ENCODE measurements around the gene UQCRC2.
A peak's percentile ranks its signal among the peaks of the same experiment; 100 is the strongest.
"Not testable (repeated sequence)": the region's sequence is repeated elsewhere in the genome, so short reads cannot be mapped to it uniquely, and the experiment has no call there.

UQCRC2 gene

GRCh38 chr16:21982108-21982507 is 28.9 kb downstream of the UQCRC2 start:
- DNase-seq (ENCODE audit: low read depth) = no peak

DNA sequence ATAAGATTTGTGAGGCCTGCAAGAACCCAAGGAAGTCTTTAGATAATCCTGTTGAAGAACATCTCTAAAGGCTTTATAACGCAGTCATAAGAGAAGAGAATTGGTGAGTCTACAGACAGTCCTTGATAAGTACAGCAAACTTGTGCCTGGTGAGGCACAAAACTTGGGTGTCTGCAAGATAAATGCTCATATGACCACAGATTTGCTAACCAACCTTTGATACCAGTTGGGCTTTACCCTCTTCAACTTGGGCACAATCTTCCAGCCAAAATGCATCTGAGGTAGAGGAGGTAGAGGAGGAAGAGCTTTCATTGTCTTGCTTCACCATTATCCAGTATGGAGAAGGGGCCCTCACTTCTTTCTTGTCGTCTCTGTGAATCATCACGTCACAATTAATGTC is 30.9 kb downstream of the UQCRC2 start:
- no peak for DNase-seq (ENCODE audit: low read depth)

DNA sequence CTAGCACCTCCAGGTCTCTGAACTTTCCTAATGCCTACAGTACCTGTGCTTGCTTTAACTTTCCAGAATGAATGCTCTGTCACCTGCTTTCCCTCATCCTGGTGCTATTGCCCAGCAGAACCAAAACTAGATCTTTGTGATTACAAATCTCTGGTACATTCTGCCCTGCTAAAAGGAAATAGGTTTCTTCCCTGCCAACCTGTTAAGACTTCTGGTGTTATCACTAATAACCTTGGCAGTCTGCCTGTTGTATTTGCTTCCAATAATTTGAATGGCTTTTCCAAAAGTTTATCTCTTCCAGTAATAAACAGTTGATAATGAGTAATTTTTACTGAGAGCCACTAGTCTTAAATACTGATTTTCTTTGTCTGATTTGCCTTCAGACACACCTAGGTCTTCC is 32.4 kb downstream of the UQCRC2 start:
- no peak for DNase-seq (ENCODE audit: low read depth)

GRCh38 chr16:21986692-21987246 is 33.6 kb downstream of the UQCRC2 start:
- peak; percentile 67 for DNase-seq (ENCODE audit: low read depth)

DNA sequence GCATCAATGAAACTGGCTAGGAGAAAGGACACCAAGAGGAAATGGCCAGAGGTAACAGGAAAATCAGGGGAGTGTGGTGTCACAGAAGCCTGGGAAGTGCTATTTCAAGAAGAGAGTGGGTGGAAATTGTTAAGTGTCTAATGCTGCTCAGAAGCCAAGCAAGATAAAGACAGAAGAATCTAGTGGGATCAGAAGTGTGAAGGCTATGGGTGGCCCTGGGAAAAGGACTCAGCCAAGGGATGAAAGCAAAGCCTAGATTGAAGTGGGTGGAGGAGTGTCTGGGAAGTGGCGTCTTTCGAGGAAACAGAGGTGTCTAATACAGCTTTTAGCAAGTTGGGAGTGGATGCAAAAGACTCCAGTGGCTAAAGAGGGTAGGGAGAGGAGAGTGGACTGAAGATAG is 34.3 kb downstream of the UQCRC2 start:
- DNase-seq (ENCODE audit: low read depth) = no peak

GRCh38 chr16:21989133-21989532 is 36.0 kb downstream of the UQCRC2 start:
- DNase-seq (ENCODE audit: low read depth) = peak; percentile 56

GRCh38 chr16:21989751-21990150 is 36.6 kb downstream of the UQCRC2 start:
- DNase-seq (ENCODE audit: low read depth) = no peak

DNA sequence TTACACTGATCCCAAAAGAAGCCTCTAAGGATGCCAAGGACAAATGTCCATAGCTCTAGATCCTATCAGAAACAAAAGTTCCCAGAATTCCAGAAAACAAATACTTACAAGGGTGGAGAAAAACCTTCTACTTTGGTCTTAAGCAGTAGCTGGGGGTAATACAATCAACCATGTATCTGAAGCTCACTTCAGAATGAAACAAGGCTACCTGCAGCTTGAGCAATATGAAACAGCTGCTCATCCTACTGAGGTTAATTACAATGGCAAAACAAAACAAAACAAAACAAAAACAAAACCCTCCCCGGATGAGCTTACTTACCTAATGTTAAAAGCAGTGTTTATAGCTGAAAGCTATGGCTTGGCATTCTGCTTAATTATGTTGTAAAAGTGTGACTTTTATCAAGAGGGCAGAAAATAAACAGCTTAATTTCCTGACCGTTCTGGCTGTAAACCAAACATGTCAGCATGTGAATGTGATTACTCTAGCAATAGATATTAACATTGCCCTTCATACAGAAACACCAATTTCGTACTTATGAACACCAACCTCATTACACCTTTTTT is 37.3 kb downstream of the UQCRC2 start:
- no peak for DNase-seq (ENCODE audit: low read depth)

- no peak for DNase-seq (ENCODE audit: low read depth)
Observed at GRCh38 chr16:21991621-21992020, 38.5 kb downstream of the UQCRC2 start.

DNA sequence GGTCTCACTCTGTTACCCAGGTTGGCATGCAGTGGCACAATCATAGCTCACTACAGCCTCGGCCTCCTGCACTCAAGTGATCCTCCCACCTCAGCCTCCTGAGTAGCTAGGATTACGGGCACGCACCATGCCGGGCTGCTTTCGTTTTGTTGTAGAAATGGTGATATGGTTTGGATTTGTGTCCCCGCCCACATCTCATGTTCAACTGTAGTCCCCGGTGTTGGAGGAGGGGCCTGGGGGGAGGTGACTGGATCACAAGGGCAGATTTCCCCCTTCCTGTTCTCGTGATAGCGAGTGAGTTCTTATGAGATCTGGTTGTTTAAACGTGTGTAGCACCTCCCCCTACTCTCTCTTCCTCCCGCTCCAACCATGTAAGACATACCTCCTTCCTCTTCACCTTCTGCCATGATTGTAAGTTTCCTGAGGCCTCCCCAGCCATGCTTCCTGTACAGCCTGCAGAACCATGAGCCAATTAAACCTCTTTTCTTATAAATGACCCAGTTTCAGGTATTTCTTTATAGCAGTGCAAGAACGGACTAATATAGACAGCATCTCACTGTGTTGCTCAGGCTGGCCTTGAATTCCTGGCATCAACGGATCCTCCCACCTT is 41.8 kb downstream of the UQCRC2 start:
- DNase-seq (ENCODE audit: low read depth) = no peak

DNA sequence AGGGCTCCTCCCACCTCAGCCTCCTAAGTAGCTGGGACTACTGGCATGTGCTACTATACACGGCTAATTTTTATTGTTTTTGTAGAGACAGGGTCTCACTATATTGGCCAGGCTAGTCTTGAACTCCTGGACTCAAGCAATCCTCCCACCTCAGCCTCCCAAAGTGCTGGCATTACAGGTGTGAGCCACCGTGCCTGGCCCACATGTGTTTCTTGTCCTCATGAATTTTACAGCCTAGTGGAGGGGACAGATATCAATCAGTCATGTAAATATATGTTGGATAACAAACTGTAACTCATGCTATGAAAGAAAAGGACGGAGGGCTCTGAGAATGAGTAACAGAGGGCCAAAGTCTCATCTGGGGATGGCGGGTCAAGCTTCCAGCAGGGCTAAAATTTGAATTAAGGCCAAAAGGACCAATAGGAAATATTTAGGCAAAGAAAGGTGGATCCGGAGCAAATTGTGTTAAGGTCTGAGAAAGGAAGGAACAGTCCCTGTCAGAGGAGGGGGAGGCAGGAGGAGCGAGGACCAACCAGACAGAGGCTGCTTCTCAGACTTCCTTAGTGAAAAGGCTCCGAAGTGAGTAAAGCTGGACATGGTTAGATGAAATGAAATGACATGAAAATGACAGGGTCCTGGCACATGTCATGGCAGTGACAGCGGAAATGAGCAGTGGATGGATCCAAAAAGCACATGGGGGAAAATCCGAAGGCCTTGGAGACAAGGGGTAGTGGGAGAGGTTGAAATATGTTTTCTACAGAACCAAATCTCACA is 43.9 kb downstream of the UQCRC2 start:
- DNase-seq (ENCODE audit: low read depth) = no peak

DNA sequence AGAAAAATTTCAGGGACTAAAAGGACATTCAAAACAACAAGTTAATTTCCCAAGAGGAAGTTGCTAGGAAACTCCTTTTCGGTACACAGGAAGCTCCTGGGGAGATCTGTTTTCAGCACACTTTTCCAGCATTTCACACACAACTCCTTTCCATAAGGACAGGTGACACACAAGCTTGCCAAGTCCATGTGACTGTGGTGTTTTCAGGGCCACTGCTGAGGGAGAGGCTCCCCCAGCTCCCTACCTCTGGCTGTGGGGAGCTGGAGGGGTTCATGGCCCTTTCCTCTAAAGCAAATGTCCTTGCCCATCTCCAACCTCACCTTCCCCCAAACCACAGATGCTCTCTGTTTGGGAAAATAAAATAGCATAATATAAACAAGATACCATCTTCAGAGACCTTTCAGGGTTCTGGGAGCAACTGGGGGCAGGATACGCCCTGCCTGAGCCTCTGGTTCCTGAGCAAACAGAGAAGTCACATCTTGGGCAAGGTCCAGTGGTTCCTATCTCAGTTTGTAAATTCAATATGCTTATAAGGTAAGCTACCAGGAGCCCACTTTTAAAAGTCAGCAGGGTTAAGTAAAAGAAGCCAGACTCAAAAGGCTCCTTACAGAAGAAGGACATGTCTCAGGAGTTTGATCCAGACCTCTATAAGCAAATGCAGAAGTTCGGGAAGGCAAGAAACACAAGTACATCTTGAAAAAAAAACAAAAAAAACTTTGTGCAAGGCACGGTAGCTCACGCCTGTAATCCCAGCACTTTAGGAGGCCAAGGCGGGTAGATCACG is 44.7 kb downstream of the UQCRC2 start:
- DNase-seq (ENCODE audit: low read depth) = no peak

DNA sequence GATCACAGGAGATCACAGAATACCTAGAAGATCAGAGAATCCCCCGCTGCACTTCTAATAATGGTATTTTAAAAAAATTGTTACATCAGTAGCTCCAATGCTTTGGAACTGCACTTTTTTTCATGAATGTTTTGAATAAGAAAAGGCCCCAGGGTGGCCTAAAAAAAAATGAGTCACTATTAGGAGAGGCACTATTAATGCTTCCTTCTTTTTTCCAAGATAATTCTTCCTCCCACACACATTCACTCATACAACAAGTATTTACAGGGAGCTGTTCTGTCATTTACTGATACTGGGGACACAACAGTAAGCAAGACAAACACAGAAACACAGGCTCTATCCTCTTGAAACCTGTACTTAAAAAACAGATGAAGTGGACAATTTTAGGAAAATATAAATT is 48.4 kb downstream of the UQCRC2 start:
- DNase-seq (ENCODE audit: low read depth) = peak; percentile 27

GRCh38 chr16:22002047-22002446 is 48.9 kb downstream of the UQCRC2 start:
- not testable (repeated sequence) for DNase-seq (ENCODE audit: low read depth)

DNA sequence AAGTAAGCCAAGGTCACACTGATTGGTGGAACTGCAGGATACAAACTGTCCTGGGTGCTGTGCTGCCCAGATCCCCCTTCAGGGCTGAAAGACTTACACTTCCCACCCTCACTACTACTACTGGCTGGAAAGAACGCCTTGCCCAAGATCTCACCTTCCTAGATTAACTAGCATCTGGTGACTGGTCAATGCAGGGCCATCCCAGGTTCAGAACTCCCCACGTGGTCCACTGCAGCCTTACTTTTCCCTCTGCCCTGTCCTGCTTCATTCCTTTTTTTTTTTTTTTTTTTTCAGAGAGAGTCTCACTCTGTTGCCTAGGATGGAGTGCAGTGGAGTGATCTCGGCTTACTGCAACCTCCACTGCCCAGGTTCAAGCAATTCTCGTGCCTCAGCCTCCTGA is 50.0 kb downstream of the UQCRC2 start:
- DNase-seq (ENCODE audit: low read depth) = no peak

DNA sequence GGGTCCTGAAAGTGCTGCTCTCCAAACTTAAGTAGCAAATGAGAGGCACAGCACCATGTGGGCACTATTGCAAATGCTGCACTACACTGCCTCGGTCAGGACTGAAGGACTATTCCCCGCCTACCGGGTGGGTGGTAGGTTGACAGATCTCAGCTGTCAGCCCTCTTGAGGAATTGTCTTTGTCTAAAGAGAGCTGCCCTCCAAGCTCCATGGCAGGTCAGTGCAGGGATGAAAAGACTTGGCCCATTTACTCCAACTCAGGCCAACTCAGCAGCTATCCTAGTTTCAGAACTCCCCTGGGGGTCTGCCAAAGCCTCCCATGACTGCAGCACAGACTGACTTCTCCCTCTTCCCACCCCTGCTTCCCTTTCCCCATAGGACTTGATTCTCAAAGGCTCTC is 51.2 kb downstream of the UQCRC2 start:
- no peak for DNase-seq (ENCODE audit: low read depth)

DNA sequence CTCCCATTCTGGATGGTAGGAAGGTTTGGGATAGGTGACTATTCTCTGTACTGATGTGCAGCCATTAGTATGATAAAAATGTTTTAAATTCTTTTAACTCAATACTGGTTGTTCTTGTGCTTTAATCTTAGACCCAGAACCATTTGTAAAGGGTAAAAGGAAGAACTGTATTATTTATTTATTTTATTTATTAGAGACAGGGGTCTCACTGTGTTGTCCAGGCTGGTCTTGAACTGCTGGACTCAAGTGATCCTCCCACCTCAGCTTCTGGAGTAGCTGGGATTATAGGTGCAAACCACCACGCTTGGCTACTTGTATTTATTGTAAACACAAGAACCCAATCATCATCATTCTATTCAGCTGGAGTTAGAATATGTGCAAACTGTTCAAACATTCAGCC is 52.6 kb downstream of the UQCRC2 start:
- DNase-seq (ENCODE audit: low read depth) = no peak

DNA sequence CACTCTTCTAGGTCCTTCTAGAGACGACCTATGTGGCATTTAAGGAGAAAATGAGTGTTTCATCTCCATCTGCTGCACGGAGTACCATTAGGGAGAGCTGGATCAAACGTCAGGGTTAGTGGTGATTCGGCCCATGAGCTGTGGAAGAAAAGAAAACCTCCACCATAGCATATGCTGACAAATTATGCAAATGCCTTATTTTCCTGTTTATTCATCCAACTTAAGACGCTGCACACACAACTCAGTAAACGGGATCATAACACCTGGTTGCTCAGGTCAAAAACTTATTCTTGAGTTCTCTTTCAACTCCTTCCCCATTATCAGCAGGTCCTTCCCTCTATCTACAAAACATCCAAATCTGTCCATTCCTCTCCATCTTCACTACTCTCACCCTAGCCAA is 53.5 kb downstream of the UQCRC2 start:
- no peak for DNase-seq (ENCODE audit: low read depth)

DNA sequence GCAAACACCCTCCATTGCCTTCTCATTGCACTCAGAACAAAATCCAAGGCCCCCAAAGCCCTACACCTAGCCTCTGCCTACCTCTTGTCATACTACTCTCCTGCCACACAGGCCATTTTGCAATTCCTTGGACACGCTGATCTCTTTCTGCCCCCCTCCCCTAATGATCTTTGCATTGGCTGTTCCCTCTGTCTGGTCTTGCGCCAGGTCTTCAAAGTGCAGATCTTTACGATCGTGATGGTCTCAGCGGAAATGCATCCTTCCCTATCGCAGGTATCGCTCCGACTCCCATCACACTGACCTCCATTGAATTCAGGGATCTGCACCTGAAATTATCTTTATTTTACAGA is 54.0 kb downstream of the UQCRC2 start:
- DNase-seq (ENCODE audit: low read depth) = no peak

GRCh38 chr16:22007509-22008214 is 54.5 kb downstream of the UQCRC2 start, which contains the start of gene MOSMO:
Gene MOSMO (plus strand): TSS chr16:22008111. CDS start chr16:22008302, 191 bp downstream.
- DNase-seq (ENCODE audit: low read depth) = peak; percentile 62

- DNase-seq (ENCODE audit: low read depth) = no peak
Observed at GRCh38 chr16:22008215-22009059, 55.3 kb downstream of the UQCRC2 start.

Measured in fibroblast of gingiva (primary cell).